Activated naive CD8-positive, alpha-beta T cell treated with anti-CD3 and anti-CD28 coated beads, Interleukin-2, amount 50 U/mL, for 16 hours (primary cell): ENCODE measurements around the gene VIP.

ENCODE experiments used
- DNase-seq: peaks from one replicate; pipeline ENCODE4 v3.0.0-alpha.2; 2020; ENCODE audit warnings: low read depth, low spot score

Gene VIP

GRCh38 chr6:152776833-152777232 lies 26.2 kb downstream of the VIP start:
- DNase-seq: no peak

- DNase-seq: no peak
Observed at GRCh38 chr6:152783217-152783878, 32.8 kb downstream of the VIP start.

GRCh38 chr6:152794696-152795095 lies 44.1 kb downstream of the VIP start:
- DNase-seq: no peak

GRCh38 chr6:152804150-152804549 lies 53.6 kb downstream of the VIP start:
- DNase-seq: no peak
